Liver (tissue), 9 donors: ENCODE data around the gene CREB3L1. TPM values are rescaled to one million over a fixed set of nuclear protein-coding genes. Genes with fewer than 3 reads are reported as not detected.

Experiments used
- DNase-seq: peaks from one replicate; pipeline ENCODE4 v3.0.0-alpha.2; 2017; ENCODE audit warnings: low spot score
- H3K27ac ChIP-seq, 2 donors: one replicate each; pipeline ENCODE4 v1.7.0; 2013; ENCODE audit warnings: inconsistent platforms in 2 of 2, low read length in 2 of 2, control low read depth in 1 of 2, low read depth in 1 of 2, mild to moderate bottlenecking in 1 of 2
- H3K27me3 ChIP-seq, 4 donors: one replicate each; pipeline versions ENCODE4 v1.6.1 to v1.7.0; 2013; ENCODE audit warnings: low read length in 3 of 4, inconsistent platforms in 1 of 4, mild to moderate bottlenecking in 1 of 4, moderate library complexity in 1 of 4; ENCODE audit not compliant: control insufficient read depth in 4 of 4, insufficient read depth in 4 of 4
- H3K36me3 ChIP-seq, 4 donors: one replicate each; pipeline versions ENCODE4 v1.6.1 to v1.7.0; 2013; ENCODE audit warnings: low read length in 3 of 4, mild to moderate bottlenecking in 3 of 4, low read depth in 1 of 4, moderate library complexity in 1 of 4; ENCODE audit not compliant: control insufficient read depth in 4 of 4, insufficient read depth in 3 of 4
- H3K4me1 ChIP-seq, 4 donors: one replicate each; pipeline versions ENCODE4 v1.6.1 to v1.7.0; 2013; ENCODE audit warnings: low read length in 3 of 4, mild to moderate bottlenecking in 3 of 4, moderate library complexity in 1 of 4; ENCODE audit not compliant: control insufficient read depth in 4 of 4, insufficient read depth in 4 of 4
- H3K4me3 ChIP-seq, 3 donors: one replicate each; pipeline versions ENCODE4 v1.6.1 to v1.7.0; 2013; ENCODE audit warnings: low read length in 3 of 3, control low read depth in 1 of 3, low read depth in 1 of 3, mild to moderate bottlenecking in 1 of 3
- H3K9ac ChIP-seq, 2 donors: one replicate each; pipeline ENCODE4 v1.7.0; 2013; ENCODE audit warnings: low read length in 2 of 2, mild to moderate bottlenecking in 2 of 2, moderate library complexity in 2 of 2, control low read depth in 1 of 2, low read depth in 1 of 2
- H3K9me3 ChIP-seq, 4 donors: one replicate each; pipeline versions ENCODE4 v1.6.1 to v1.7.0; 2013; ENCODE audit warnings: low read length in 3 of 4; ENCODE audit not compliant: control insufficient read depth in 4 of 4
- ATF3 ChIP-seq: IDR thresholded peaks from 2 replicates; pipeline ENCODE4 v1.6.1; 2016; ENCODE audit warnings: antibody characterized with exemption
- CTCF ChIP-seq: fragments of 150-350 bp; IDR thresholded peaks from 2 replicates; pipeline ENCODE4 v1.5.1; 2017; ENCODE audit warnings: improper control_type of control experiment, low read depth, low read length; ENCODE audit not compliant: missing input control
- EGR1 ChIP-seq, 2 donors: IDR thresholded peaks; 2 replicates each; pipeline ENCODE4 v1.6.1; 2016 to 2018; ENCODE audit warnings: antibody characterized with exemption in 2 of 2, low read depth in 2 of 2
- FOXA2 ChIP-seq: IDR thresholded peaks from 2 replicates; pipeline ENCODE4 v1.6.1; 2016; ENCODE audit warnings: antibody characterized with exemption
- GABPA ChIP-seq, 2 donors: IDR thresholded peaks in 1 of 2; conservative IDR thresholded peaks in 1 of 2; 2 replicates each; pipeline ENCODE4 v1.6.1; 2016; ENCODE audit warnings: antibody characterized with exemption in 2 of 2, mild to moderate bottlenecking in 1 of 2, moderate library complexity in 1 of 2
- HNF4A ChIP-seq, 2 donors: conservative IDR thresholded peaks; 2 replicates each; pipeline ENCODE4 v1.6.1; 2016; ENCODE audit warnings: antibody characterized with exemption in 2 of 2, mild to moderate bottlenecking in 2 of 2
- HNF4G ChIP-seq: IDR thresholded peaks from 2 replicates; pipeline ENCODE4 v1.6.1; 2016; ENCODE audit warnings: antibody characterized with exemption
- JUND ChIP-seq, 2 donors: IDR thresholded peaks; 2 replicates each; pipeline ENCODE4 v1.6.1; 2016; ENCODE audit warnings: antibody characterized with exemption in 2 of 2
- MAX ChIP-seq: IDR thresholded peaks from 2 replicates; pipeline ENCODE4 v1.6.1; 2016; ENCODE audit warnings: antibody characterized with exemption
- NR2F2 ChIP-seq: IDR thresholded peaks from 2 replicates; pipeline ENCODE4 v1.6.1; 2016; ENCODE audit warnings: antibody characterized with exemption
- RAD21 ChIP-seq, 2 donors: IDR thresholded peaks; 2 replicates each; pipeline ENCODE4 v1.6.1; 2016; ENCODE audit warnings: antibody characterized with exemption in 2 of 2, mild to moderate bottlenecking in 2 of 2
- REST ChIP-seq: IDR thresholded peaks from 2 replicates; pipeline ENCODE4 v1.6.1; 2016; ENCODE audit warnings: antibody characterized with exemption, mild to moderate bottlenecking
- RXRA ChIP-seq, 2 donors: IDR thresholded peaks; 2 replicates each; pipeline ENCODE4 v1.6.1; 2017 to 2018; ENCODE audit warnings: antibody characterized with exemption in 2 of 2, mild to moderate bottlenecking in 1 of 2
- SP1 ChIP-seq: IDR thresholded peaks from 2 replicates; pipeline ENCODE4 v1.6.1; 2018; ENCODE audit warnings: antibody characterized with exemption, mild to moderate bottlenecking
- TAF1 ChIP-seq: conservative IDR thresholded peaks from 2 replicates; pipeline ENCODE4 v1.6.1; 2016; ENCODE audit warnings: antibody characterized with exemption, mild to moderate bottlenecking
- YY1 ChIP-seq: IDR thresholded peaks from 2 replicates; pipeline ENCODE4 v1.6.1; 2016; ENCODE audit warnings: antibody characterized with exemption, mild to moderate bottlenecking
- WGBS: extraction: QIAGEN DNeasy Blood & Tissue Kit; methylation state at CpG from one replicate; pipeline ENCODE4 v1.1.7; 2013; 5-methylcytosine and 5-hydroxymethylcytosine counted together
- polyA plus RNA-seq, 2 donors: library from polyadenylated mRNA; stranded (reverse) in 1 of 2; unstranded in 1 of 2; fragments of 200-250 nt in 1 of 2; fragments of >200 nt in 1 of 2; fragmentation: Nextera tagmentation in 1 of 2; extraction: Ambion mirVana in 1 of 2; gene quantifications; one replicate each; pipeline versions ENCODE4 v1.2.1 to v1.2.3, GENCODE V29; 2013 to 2015
- total RNA-seq, 2 donors: library from RNA; depleted of rRNA; stranded (reverse); fragments of >200 nt; gene quantifications; one replicate each; pipeline ENCODE4 v1.2.3, GENCODE V29; 2014
- TF ChIP-seq, protein P1 (sequence below): IDR thresholded peaks from 2 replicates; pipeline ENCODE4 v1.6.1; 2016; ENCODE audit warnings: antibody characterized with exemption
- donor health status: healthy.
- donor health status: healthy.
- donor health status: healthy.
- donor health status: healthy.
- donor health status: healthy.

CREB3L1 gene, protein sequence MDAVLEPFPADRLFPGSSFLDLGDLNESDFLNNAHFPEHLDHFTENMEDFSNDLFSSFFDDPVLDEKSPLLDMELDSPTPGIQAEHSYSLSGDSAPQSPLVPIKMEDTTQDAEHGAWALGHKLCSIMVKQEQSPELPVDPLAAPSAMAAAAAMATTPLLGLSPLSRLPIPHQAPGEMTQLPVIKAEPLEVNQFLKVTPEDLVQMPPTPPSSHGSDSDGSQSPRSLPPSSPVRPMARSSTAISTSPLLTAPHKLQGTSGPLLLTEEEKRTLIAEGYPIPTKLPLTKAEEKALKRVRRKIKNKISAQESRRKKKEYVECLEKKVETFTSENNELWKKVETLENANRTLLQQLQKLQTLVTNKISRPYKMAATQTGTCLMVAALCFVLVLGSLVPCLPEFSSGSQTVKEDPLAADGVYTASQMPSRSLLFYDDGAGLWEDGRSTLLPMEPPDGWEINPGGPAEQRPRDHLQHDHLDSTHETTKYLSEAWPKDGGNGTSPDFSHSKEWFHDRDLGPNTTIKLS
- total RNA-seq, result 1 to 10 TPM in 1 of 2 donors, under 1 TPM in 1; 0.17 to 1.3 TPM
- polyA plus RNA-seq, result under 1 TPM; 0.14 to 0.50 TPM

DNA sequence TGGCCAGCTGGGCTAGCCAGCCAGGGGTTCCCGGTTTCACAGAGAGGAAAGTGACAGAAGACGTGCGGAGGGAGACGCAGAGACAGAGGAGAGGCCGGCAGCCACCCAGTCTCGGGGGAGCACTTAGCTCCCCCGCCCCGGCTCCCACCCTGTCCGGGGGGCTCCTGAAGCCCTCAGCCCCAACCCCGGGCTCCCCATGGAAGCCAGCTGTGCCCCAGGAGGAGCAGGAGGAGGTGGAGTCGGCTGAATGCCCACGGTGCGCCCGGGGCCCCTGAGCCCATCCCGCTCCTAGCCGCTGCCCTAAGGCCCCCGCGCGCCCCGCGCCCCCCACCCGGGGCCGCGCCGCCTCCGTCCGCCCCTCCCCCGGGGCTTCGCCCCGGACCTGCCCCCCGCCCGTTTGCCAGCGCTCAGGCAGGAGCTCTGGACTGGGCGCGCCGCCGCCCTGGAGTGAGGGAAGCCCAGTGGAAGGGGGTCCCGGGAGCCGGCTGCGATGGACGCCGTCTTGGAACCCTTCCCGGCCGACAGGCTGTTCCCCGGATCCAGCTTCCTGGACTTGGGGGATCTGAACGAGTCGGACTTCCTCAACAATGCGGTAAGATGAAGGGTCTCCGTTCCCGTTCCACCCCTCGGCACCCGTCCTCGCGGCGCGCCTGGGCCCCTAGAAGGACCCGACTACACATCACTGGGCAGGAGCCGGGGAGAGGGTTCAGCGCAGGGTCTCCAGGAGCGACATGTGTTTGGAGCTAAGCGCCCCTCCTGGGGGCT, at the start of gene CREB3L1:
Gene CREB3L1, plus strand, starts transcription at position 41 of the 765 bp plus-strand sequence. Its CDS starts 450 bp downstream, at position 491.
- H3K36me3 ChIP-seq, result no peaks in the 10 kb centered on the region
- H3K27me3 ChIP-seq, result peaks cover 0 to 31% (median 15%) of the 10 kb centered on the region in 4 donors
- no peak within 1 kb of the TSS for H3K27ac ChIP-seq
- no peak for DNase-seq
- no peaks in the 10 kb centered on the region for H3K9me3 ChIP-seq
- H3K4me3 ChIP-seq, result peak within 1 kb of the TSS in 1 of 3 donors; percentile 35
- H3K9ac ChIP-seq, result no peak within 1 kb of the TSS
- no peak for TF ChIP-seq REST
- TF ChIP-seq GABPA (IDR thresholded peaks at IDR 0.05 in 1 of 2, conservative IDR thresholded peaks at IDR 0.05 in 1 of 2), result no peak
- TF ChIP-seq ATF3, result no peak
- WGBS, result 4% methylated on average over 61 of the region's 61 CpGs
- peaks cover 11 to 35% (median 13%) of the 10 kb centered on the region in 4 donors for H3K4me1 ChIP-seq

DNA sequence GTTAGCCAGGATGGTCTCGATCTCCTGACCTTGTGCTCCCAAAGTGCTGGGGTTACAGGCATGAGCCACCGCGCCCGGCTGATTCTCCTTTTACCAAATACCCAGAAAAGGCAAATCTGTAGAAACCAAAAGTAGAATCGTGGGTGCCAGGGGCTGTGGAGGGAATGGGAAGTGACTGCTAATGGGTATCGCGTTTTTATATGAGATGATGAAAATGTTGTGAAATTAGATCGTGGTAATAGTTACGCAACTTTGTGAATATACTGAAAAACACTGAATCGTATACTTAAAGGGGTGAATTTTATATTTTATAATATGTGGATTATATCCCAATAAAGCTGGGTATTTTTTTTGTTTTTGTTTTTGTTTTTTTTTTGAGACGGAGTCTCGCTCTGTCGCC, 48.2 kb upstream of the CREB3L1 start:
- no peak overlapping the region for H3K4me3 ChIP-seq
- H3K27me3 ChIP-seq, result peaks cover 0 to 4% (median 0%) of the 10 kb centered on the region in 4 donors
- TF ChIP-seq YY1, result no peak
- TF ChIP-seq RAD21 (IDR thresholded peaks at IDR 0.05), result no peak
- TF ChIP-seq ATF3, result no peak
- no peak for TF ChIP-seq REST
- TF ChIP-seq, protein P1, sequence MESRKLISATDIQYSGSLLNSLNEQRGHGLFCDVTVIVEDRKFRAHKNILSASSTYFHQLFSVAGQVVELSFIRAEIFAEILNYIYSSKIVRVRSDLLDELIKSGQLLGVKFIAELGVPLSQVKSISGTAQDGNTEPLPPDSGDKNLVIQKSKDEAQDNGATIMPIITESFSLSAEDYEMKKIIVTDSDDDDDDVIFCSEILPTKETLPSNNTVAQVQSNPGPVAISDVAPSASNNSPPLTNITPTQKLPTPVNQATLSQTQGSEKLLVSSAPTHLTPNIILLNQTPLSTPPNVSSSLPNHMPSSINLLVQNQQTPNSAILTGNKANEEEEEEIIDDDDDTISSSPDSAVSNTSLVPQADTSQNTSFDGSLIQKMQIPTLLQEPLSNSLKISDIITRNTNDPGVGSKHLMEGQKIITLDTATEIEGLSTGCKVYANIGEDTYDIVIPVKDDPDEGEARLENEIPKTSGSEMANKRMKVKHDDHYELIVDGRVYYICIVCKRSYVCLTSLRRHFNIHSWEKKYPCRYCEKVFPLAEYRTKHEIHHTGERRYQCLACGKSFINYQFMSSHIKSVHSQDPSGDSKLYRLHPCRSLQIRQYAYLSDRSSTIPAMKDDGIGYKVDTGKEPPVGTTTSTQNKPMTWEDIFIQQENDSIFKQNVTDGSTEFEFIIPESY, result no peak
- TF ChIP-seq GABPA (IDR thresholded peaks at IDR 0.05 in 1 of 2, conservative IDR thresholded peaks at IDR 0.05 in 1 of 2), result no peak
- no peak for TF ChIP-seq FOXA2
- no peak for TF ChIP-seq JUND (IDR thresholded peaks at IDR 0.05)
- TF ChIP-seq NR2F2, result no peak
- TF ChIP-seq HNF4G, result no peak
- TF ChIP-seq EGR1 (IDR thresholded peaks at IDR 0.05; ENCODE audit: low read depth in 2 of 2), result no peak
- TF ChIP-seq TAF1, result no peak
- TF ChIP-seq SP1, result no peak
- TF ChIP-seq RXRA (IDR thresholded peaks at IDR 0.05), result no peak
- TF ChIP-seq HNF4A (conservative IDR thresholded peaks at IDR 0.05), result no peak
- TF ChIP-seq MAX, result no peak
- TF ChIP-seq CTCF, result no peak

More for the DNA sequence above, 48.2 kb upstream of the CREB3L1 start:
- no peak for DNase-seq
- no peaks in the 10 kb centered on the region for H3K36me3 ChIP-seq
- WGBS, result 85% methylated on average over 13 of the region's 13 CpGs
- no peak overlapping the region for H3K9ac ChIP-seq
- no peak overlapping the region for H3K27ac ChIP-seq
- H3K9me3 ChIP-seq, result no peaks in the 10 kb centered on the region
- H3K4me1 ChIP-seq, result no peaks in the 10 kb centered on the region
